HG03097 (cell line): ENCODE measurements around the gene TMEM175.
"Not testable (repeated sequence)": the region's sequence is repeated elsewhere in the genome, so short reads cannot be mapped to it uniquely, and the experiment has no call there.

Experiments
- ATAC-seq: cut with Tn5 transposase; IDR thresholded peaks from one replicate; pipeline ENCODE4 v1.9.1; 2021; ENCODE audit not compliant: unreplicated experiment, low FRiP score

The TMEM175 gene

GRCh38 chr4:967113-968104 lies 35.1 kb downstream of the TMEM175 start:
- no peak for ATAC-seq

GRCh38 chr4:968221-968620 lies 36.0 kb downstream of the TMEM175 start:
- no peak for ATAC-seq

- no peak for ATAC-seq
Measured at GRCh38 chr4:968621-969394, 36.5 kb downstream of the TMEM175 start.

- no peak for ATAC-seq
Measured at GRCh38 chr4:970046-970745, 37.9 kb downstream of the TMEM175 start.

GRCh38 chr4:970854-971520 lies 38.7 kb downstream of the TMEM175 start:
- ATAC-seq, result no peak

- no peak for ATAC-seq
Measured at GRCh38 chr4:971666-972500, 39.6 kb downstream of the TMEM175 start.

GRCh38 chr4:972651-973424 lies 40.6 kb downstream of the TMEM175 start:
- ATAC-seq, result peak; percentile 19

- ATAC-seq, result peak; percentile 51
Measured at GRCh38 chr4:973431-974397, 41.5 kb downstream of the TMEM175 start, which contains the start of gene DGKQ. Gene DGKQ, minus strand, starts transcription at chr4:973569. Its CDS starts 87 bp downstream, at chr4:973482.

- ATAC-seq, result no peak
Measured at GRCh38 chr4:974668-975067, 42.4 kb downstream of the TMEM175 start.

- ATAC-seq, result not testable (repeated sequence)
Measured at GRCh38 chr4:976016-976415, 43.8 kb downstream of the TMEM175 start.

- ATAC-seq, result no peak
Measured at GRCh38 chr4:978957-979701, 46.9 kb downstream of the TMEM175 start.

- no peak for ATAC-seq
Measured at GRCh38 chr4:982291-982690, 50.0 kb downstream of the TMEM175 start.

- no peak for ATAC-seq
Measured at GRCh38 chr4:982814-983213, 50.6 kb downstream of the TMEM175 start.

- ATAC-seq, result no peak
Measured at GRCh38 chr4:984336-985054, 52.2 kb downstream of the TMEM175 start.

- no peak for ATAC-seq
Measured at GRCh38 chr4:985123-985830, 53.0 kb downstream of the TMEM175 start.
